ENCODE data around the gene TRIM74. TPM values are rescaled to one million over a fixed set of nuclear protein-coding genes. Genes with fewer than 3 reads are reported as not detected.
"Not testable (repeated sequence)": the region's sequence is repeated elsewhere in the genome, so short reads cannot be mapped to it uniquely, and the experiment has no call there.

TRIM74 gene
- total and polyA plus RNA-seq, 2 experiments from 2014 or later, result not detected

DNA sequence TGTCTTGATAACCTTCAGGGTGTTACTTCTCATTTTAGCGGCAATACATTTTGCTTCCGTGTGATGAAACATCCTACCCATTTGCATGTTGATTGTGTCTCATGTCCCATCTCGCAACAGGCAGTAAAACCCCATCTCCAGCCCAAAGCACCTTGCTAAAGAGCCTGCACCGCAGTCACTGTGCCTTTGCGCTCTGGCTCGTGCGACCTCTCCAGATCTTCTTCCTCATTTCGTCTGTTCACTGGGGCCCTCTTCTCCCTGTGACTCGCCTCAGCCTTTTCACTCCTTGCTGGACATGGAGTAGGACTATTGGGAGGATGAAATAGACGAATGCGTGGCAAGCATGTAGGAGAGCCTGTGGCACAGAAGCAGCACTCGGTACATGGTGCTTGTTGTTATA, 57.9 kb downstream of the TRIM74 start:
- H3K27me3 ChIP-seq (replicated peaks; ENCODE audit: insufficient read depth); H3K4me3 ChIP-seq; in situ Hi-C loops (cut with MboI); H3F3A ChIP-seq (ENCODE audit: insufficient read depth); H3K4me1 ChIP-seq (ENCODE audit: insufficient read depth); H3K9ac ChIP-seq; H3K36me3 ChIP-seq (ENCODE audit: low read depth); H3K9me2 ChIP-seq (ENCODE audit: insufficient read depth); H2AFZ ChIP-seq; H3K9me3 ChIP-seq (ENCODE audit: low read depth); DNase-seq; H4K20me1 ChIP-seq (ENCODE audit: insufficient read depth); H3K27ac ChIP-seq; H3K4me2 ChIP-seq (ENCODE audit: unreplicated experiment): not testable (repeated sequence)
- 92 to 96% methylated on average over 9 to 11 of the region's 12 CpGs for WGBS, 2 experiments (ENCODE audit: low coverage in 1 of 2, low lambda C conversion rate in 2 of 2, missing lambda C conversion rate in 2 of 2)
- H3K79me2 ChIP-seq (ENCODE audit: insufficient read depth), result peaks cover 78% of the 10 kb centered on the region

Small RNAs within 50 kb of the gene (small RNA-seq; reads per million reads assigned to genes)
- not detected for gene RF00019 (ENCODE audit: low read depth, low replicate concordance)

Other genes starting within 250 kb of the TRIM74 start
- gene TYW1B, start 141.3 kb downstream of the TRIM74 start, total RNA-seq (2014; rRNA removed; shearing (Covaris generic)), result 1.6 TPM in 1 of 2 replicates, not detected in the other
- 0.75 and 0.98 TPM in 2 replicates for gene TYW1B, start 141.3 kb downstream of the TRIM74 start, polyA plus RNA-seq (2016; fragmentation: Nextera tagmentation; extraction: Ambion mirVana)
- gene POM121, start 44.4 kb downstream of the TRIM74 start, total RNA-seq (2014; rRNA removed; shearing (Covaris generic)), result 4.9 and 6.5 TPM in 2 replicates
- 13.2 and 13.3 TPM in 2 replicates for gene POM121, start 44.4 kb downstream of the TRIM74 start, polyA plus RNA-seq (2016; fragmentation: Nextera tagmentation; extraction: Ambion mirVana)
- not detected in 2 replicates for gene SPDYE8, start 60.3 kb upstream of the TRIM74 start, total RNA-seq (2014; rRNA removed; shearing (Covaris generic))
- gene SPDYE8, start 60.3 kb upstream of the TRIM74 start, polyA plus RNA-seq (2016; fragmentation: Nextera tagmentation; extraction: Ambion mirVana), result 0.14 and 0.27 TPM in 2 replicates
- not detected in 2 replicates for gene SPDYE11, start 88.4 kb upstream of the TRIM74 start, total RNA-seq (2014; rRNA removed; shearing (Covaris generic))
- 0.38 and 0.65 TPM in 2 replicates for gene SPDYE11, start 88.4 kb upstream of the TRIM74 start, polyA plus RNA-seq (2016; fragmentation: Nextera tagmentation; extraction: Ambion mirVana)
- not detected in 2 replicates for gene SPDYE9, start 116.6 kb upstream of the TRIM74 start, total RNA-seq (2014; rRNA removed; shearing (Covaris generic))
- gene SPDYE9, start 116.6 kb upstream of the TRIM74 start, polyA plus RNA-seq (2016; fragmentation: Nextera tagmentation; extraction: Ambion mirVana), result 0.38 and 0.65 TPM in 2 replicates

All from GM23248 (cell line).